Measurements from ENCODE around the gene CORO2B.

The CORO2B gene

GRCh38 chr15:68546318-68546717 lies 32.5 kb upstream of the CORO2B start:
- ATAC-seq: no peak
- TF ChIP-seq ZNF8 (CRISPR knock-in tag; IDR thresholded peaks at IDR 0.05): no peak
- TF ChIP-seq PATZ1 (CRISPR knock-in tag; IDR thresholded peaks at IDR 0.05; ENCODE audit: borderline replicate concordance): no peak
- TF ChIP-seq, protein P1, sequence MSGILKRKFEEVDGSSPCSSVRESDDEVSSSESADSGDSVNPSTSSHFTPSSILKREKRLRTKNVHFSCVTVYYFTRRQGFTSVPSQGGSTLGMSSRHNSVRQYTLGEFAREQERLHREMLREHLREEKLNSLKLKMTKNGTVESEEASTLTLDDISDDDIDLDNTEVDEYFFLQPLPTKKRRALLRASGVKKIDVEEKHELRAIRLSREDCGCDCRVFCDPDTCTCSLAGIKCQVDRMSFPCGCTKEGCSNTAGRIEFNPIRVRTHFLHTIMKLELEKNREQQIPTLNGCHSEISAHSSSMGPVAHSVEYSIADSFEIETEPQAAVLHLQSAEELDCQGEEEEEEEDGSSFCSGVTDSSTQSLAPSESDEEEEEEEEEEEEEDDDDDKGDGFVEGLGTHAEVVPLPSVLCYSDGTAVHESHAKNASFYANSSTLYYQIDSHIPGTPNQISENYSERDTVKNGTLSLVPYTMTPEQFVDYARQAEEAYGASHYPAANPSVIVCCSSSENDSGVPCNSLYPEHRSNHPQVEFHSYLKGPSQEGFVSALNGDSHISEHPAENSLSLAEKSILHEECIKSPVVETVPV (CRISPR knock-in tag; IDR thresholded peaks at IDR 0.05): no peak
- TF ChIP-seq CSDC2 (CRISPR knock-in tag; IDR thresholded peaks at IDR 0.05): no peak
- TF ChIP-seq TSHZ2 (CRISPR knock-in tag; IDR thresholded peaks at IDR 0.05): no peak
- TF ChIP-seq GLIS3 (CRISPR knock-in tag; IDR thresholded peaks at IDR 0.05): no peak
- TF ChIP-seq, protein P2, sequence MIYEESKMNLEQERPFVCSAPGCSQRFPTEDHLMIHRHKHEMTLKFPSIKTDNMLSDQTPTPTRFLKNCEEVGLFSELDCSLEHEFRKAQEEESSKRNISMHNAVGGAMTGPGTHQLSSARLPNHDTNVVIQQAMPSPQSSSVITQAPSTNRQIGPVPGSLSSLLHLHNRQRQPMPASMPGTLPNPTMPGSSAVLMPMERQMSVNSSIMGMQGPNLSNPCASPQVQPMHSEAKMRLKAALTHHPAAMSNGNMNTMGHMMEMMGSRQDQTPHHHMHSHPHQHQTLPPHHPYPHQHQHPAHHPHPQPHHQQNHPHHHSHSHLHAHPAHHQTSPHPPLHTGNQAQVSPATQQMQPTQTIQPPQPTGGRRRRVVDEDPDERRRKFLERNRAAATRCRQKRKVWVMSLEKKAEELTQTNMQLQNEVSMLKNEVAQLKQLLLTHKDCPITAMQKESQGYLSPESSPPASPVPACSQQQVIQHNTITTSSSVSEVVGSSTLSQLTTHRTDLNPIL (CRISPR knock-in tag; IDR thresholded peaks at IDR 0.05; ENCODE audit: low read depth): no peak
- TF ChIP-seq ARNTL (CRISPR knock-in tag; IDR thresholded peaks at IDR 0.05; ENCODE audit: borderline replicate concordance, low read depth): no peak
- TF ChIP-seq ZFP3 (CRISPR knock-in tag; IDR thresholded peaks at IDR 0.05): no peak
- no peak for TF ChIP-seq OSR1 (CRISPR knock-in tag; IDR thresholded peaks at IDR 0.05)
- no peak for TF ChIP-seq BACH2 (CRISPR knock-in tag; IDR thresholded peaks at IDR 0.05; ENCODE audit: borderline replicate concordance)
- no peak for TF ChIP-seq PPARA (CRISPR knock-in tag; IDR thresholded peaks at IDR 0.05; ENCODE audit: borderline replicate concordance)
- TF ChIP-seq, protein P3, sequence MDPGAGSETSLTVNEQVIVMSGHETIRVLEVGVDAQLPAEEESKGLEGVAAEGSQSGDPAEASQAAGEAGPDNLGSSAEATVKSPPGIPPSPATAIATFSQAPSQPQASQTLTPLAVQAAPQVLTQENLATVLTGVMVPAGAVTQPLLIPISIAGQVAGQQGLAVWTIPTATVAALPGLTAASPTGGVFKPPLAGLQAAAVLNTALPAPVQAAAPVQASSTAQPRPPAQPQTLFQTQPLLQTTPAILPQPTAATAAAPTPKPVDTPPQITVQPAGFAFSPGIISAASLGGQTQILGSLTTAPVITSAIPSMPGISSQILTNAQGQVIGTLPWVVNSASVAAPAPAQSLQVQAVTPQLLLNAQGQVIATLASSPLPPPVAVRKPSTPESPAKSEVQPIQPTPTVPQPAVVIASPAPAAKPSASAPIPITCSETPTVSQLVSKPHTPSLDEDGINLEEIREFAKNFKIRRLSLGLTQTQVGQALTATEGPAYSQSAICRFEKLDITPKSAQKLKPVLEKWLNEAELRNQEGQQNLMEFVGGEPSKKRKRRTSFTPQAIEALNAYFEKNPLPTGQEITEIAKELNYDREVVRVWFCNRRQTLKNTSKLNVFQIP (CRISPR knock-in tag; IDR thresholded peaks at IDR 0.05; ENCODE audit: borderline replicate concordance, low read depth): no peak
- TF ChIP-seq SNAI2 (CRISPR knock-in tag; IDR thresholded peaks at IDR 0.05): no peak

GRCh38 chr15:68548364-68548763 lies 30.4 kb upstream of the CORO2B start:
- TF ChIP-seq, protein P2 (CRISPR knock-in tag; IDR thresholded peaks at IDR 0.05; ENCODE audit: low read depth): no peak
- TF ChIP-seq TSHZ2 (CRISPR knock-in tag; IDR thresholded peaks at IDR 0.05): no peak
- no peak for TF ChIP-seq ZC3H10 (CRISPR knock-in tag; IDR thresholded peaks at IDR 0.05)
- no peak for TF ChIP-seq RARB (CRISPR knock-in tag; IDR thresholded peaks at IDR 0.05)
- no peak for TF ChIP-seq BACH2 (CRISPR knock-in tag; IDR thresholded peaks at IDR 0.05; ENCODE audit: borderline replicate concordance)
- no peak for TF ChIP-seq TCF4 (CRISPR knock-in tag; IDR thresholded peaks at IDR 0.05; ENCODE audit: borderline replicate concordance)
- TF ChIP-seq GLIS3 (CRISPR knock-in tag; IDR thresholded peaks at IDR 0.05): no peak
- TF ChIP-seq ARNTL (CRISPR knock-in tag; IDR thresholded peaks at IDR 0.05; ENCODE audit: borderline replicate concordance, low read depth): no peak
- TF ChIP-seq SNAI2 (CRISPR knock-in tag; IDR thresholded peaks at IDR 0.05): no peak
- TF ChIP-seq OSR1 (CRISPR knock-in tag; IDR thresholded peaks at IDR 0.05): no peak
- TF ChIP-seq ZFP3 (CRISPR knock-in tag; IDR thresholded peaks at IDR 0.05): no peak
- no peak for TF ChIP-seq ESRRG (CRISPR knock-in tag; IDR thresholded peaks at IDR 0.05)
- no peak for TF ChIP-seq PPARA (CRISPR knock-in tag; IDR thresholded peaks at IDR 0.05; ENCODE audit: borderline replicate concordance)
- TF ChIP-seq ZNF70 (CRISPR knock-in tag; IDR thresholded peaks at IDR 0.05): no peak
- no peak for ATAC-seq

Measured in SK-N-SH treated with all-trans-retinoic acid at 6 μM for 48 hours (cell line).